ENCODE results near the gene PLCH1. TPM values are rescaled to one million over a fixed set of nuclear protein-coding genes. Genes with fewer than 3 reads are reported as not detected.
"Not testable (repeated sequence)": the region's sequence is repeated elsewhere in the genome, so short reads cannot be mapped to it uniquely, and the experiment has no call there.

Gene PLCH1
- total RNA-seq, 1 experiment from 2014 or later, result 4.1 TPM

- Histone ChIP-seq H3K4me3 (ENCODE audit: low read length) (no peak overlapping the region), H3K27me3 (ENCODE audit: low read length) (no peaks in the 10 kb centered on the region), H3K9ac (ENCODE audit: low read length) (no peak overlapping the region), H3K4me1 (ENCODE audit: insufficient read depth, low read length) (no peaks in the 10 kb centered on the region), H2AFZ (ENCODE audit: low read length) (no peak overlapping the region), H4K20me1 (ENCODE audit: low read length) (no peaks in the 10 kb centered on the region), H3F3A (ENCODE audit: low read length, unreplicated experiment) (no peaks in the 10 kb centered on the region), H3K9me2 (replicated peaks; ENCODE audit: low read length) (no peaks in the 10 kb centered on the region), H3K79me2 (ENCODE audit: low read length) (no peaks in the 10 kb centered on the region), H3K9me3 (ENCODE audit: low read length) (no peaks in the 10 kb centered on the region), H3K36me3 (ENCODE audit: low read depth, low read length) (no peaks in the 10 kb centered on the region), H3K4me2 (ENCODE audit: low read length) (no peak overlapping the region), H3K27ac (ENCODE audit: low read length) (no peak overlapping the region)
- CTCF ChIA-PET, result no interaction called here
- TF ChIP-seq EZH2 (IDR thresholded peaks at IDR 0.05; ENCODE audit: low read length, unreplicated experiment), result no peak
- TF ChIP-seq EZH2phosphoT487 (IDR thresholded peaks at IDR 0.05; ENCODE audit: borderline replicate concordance, low read length), result no peak
- no peak for TF ChIP-seq CTCF (conservative IDR thresholded peaks at IDR 0.05; ENCODE audit: low read depth, low read length)
- no TSS peak for BruUV-seq (replicated peaks)
- DNase-seq, result no peak
- POLR2A ChIA-PET (ENCODE audit: unreplicated experiment), result no interaction called here
- intact Hi-C loops (cut with micrococcal nuclease), result no loop called here
- ATAC-seq, result no peak
Measured at GRCh38 chr3:155639462-155640055, 105.3 kb downstream of the PLCH1 start.

GRCh38 chr3:155638461-155638860, 106.4 kb downstream of the PLCH1 start:
- POLR2A ChIA-PET (ENCODE audit: unreplicated experiment), result interaction anchor here (0.7 kb wide), 1 partner anchor 892 kb away, joined by 3 read pairs; no protein-coding TSS in a partner anchor
- BruUV-seq (replicated peaks); H2AFZ ChIP-seq (ENCODE audit: low read length); H3K36me3 ChIP-seq (ENCODE audit: low read depth, low read length); H3F3A ChIP-seq (ENCODE audit: low read length, unreplicated experiment); H3K79me2 ChIP-seq (ENCODE audit: low read length); H3K9me3 ChIP-seq (ENCODE audit: low read length); ATAC-seq; H3K27me3 ChIP-seq (ENCODE audit: low read length); intact Hi-C loops (cut with micrococcal nuclease); H3K4me3 ChIP-seq (ENCODE audit: low read length); DNase-seq; H3K9me2 ChIP-seq (replicated peaks; ENCODE audit: low read length); H3K4me2 ChIP-seq (ENCODE audit: low read length); H4K20me1 ChIP-seq (ENCODE audit: low read length); H3K27ac ChIP-seq (ENCODE audit: low read length); H3K9ac ChIP-seq (ENCODE audit: low read length); H3K4me1 ChIP-seq (ENCODE audit: insufficient read depth, low read length): not testable (repeated sequence)
- CTCF ChIA-PET, result interaction anchor here (0.7 kb wide), 1 partner anchor 167 kb away, joined by 3 read pairs; the partner anchor contains the start of gene C3orf33

- Histone ChIP-seq H3K4me1 (ENCODE audit: insufficient read depth, low read length) (no peaks in the 10 kb centered on the region), H3K36me3 (ENCODE audit: low read depth, low read length) (no peaks in the 10 kb centered on the region), H3K9me3 (ENCODE audit: low read length) (no peaks in the 10 kb centered on the region), H3K9me2 (replicated peaks; ENCODE audit: low read length) (no peaks in the 10 kb centered on the region), H3K4me2 (ENCODE audit: low read length) (no peak overlapping the region), H3K27me3 (ENCODE audit: low read length) (no peaks in the 10 kb centered on the region), H3K9ac (ENCODE audit: low read length) (no peak overlapping the region), H3K79me2 (ENCODE audit: low read length) (no peaks in the 10 kb centered on the region), H3F3A (ENCODE audit: low read length, unreplicated experiment) (no peaks in the 10 kb centered on the region), H3K4me3 (ENCODE audit: low read length) (no peak overlapping the region), H2AFZ (ENCODE audit: low read length) (no peak overlapping the region), H4K20me1 (ENCODE audit: low read length) (no peaks in the 10 kb centered on the region), H3K27ac (ENCODE audit: low read length) (no peak overlapping the region)
- BruUV-seq (replicated peaks), result no TSS peak
- POLR2A ChIA-PET (ENCODE audit: unreplicated experiment), result no interaction called here
- ATAC-seq, result no peak
- no peak for TF ChIP-seq EZH2phosphoT487 (IDR thresholded peaks at IDR 0.05; ENCODE audit: borderline replicate concordance, low read length)
- TF ChIP-seq EZH2 (IDR thresholded peaks at IDR 0.05; ENCODE audit: low read length, unreplicated experiment), result no peak
- TF ChIP-seq CTCF (conservative IDR thresholded peaks at IDR 0.05; ENCODE audit: low read depth, low read length), result no peak
- intact Hi-C loops (cut with micrococcal nuclease), result no loop called here
- DNase-seq, result no peak
- CTCF ChIA-PET, result no interaction called here
Measured at GRCh38 chr3:155637567-155637966, 107.3 kb downstream of the PLCH1 start.
